Bronchial smooth muscle cell (primary cell): ENCODE measurements around the gene KLF11. TPM values are rescaled to one million over a fixed set of nuclear protein-coding genes. Genes with fewer than 3 reads are reported as not detected.

Experiments
- total RNA-seq: library from RNA; depleted of rRNA; stranded (reverse); fragments of >200 nt; gene quantifications from 2 replicates; pipeline ENCODE4 v1.2.1, GENCODE V29; 2014

The KLF11 gene
- 2.4 and 3.6 TPM in 2 replicates for total RNA-seq

DNA sequence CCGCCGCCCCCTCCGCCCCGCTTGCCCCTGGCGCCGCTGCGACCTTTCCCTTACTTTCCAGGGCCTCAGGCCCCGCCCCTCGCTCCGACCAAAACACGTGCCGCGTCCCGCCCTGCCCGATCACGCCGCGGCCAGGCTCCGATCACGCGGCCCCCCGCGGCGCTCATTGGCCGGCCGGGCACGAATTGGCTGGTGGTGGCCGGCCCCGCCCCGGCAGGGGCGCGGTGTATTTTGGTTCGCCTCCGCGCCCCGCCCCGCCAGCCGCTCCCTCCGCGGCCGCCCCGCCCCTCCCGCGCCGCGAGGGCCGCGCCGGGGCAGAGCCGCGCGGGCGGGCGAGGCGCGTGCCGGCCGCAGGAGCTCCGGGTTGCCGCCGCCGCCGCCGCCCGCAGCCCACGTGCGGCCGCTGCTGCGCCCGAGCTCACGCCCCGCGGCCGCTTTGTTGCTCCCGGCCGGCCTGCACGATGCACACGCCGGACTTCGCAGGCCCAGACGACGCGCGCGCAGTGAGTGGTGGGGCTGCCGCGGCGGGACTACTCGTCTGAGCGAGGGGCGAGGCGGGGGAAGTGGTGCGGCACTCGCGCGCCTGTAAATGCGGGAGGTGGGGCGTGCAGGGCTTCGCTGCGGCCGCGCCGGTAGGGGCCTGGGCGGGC lies at the start of gene KLF11:
KLF11 (plus strand) TSS at position 295 of the 650 bp plus-strand sequence; CDS start at position 462, 167 bp downstream.

DNA sequence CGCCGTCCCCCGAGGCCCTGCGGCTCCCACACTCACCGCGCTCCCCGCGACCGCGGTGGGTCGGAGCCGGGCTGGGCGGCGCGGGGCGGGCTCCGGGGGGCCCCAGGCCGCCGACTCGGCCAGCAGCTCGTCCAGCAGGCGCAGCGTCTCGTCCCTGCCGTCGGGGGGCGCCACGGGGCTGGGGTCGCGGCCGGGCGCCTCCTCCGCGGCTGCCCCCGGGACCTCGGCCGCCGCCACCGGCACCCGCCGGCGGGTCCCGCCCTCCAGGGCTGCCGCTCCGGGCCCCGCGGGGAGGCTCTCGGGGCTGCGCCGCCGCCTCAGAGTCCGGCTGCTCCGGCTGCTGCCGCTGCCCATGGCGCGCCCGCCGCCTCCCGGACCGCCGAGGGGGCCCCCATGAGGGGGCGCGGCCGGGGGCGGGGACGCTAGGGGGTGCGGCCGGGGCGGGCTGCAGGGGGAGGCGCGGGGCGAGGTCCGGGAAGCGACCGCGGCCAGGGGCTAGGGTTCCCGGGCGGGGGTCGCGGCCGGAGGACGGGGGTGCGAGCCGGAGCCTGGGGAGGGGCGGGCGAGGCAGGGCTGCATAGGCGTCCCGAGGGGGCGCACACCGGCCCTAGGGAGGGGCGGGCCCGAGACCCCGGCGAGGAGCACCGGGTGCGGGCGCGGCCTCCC lies 36.7 kb downstream of the KLF11 start, which contains the start of gene CYS1:
CYS1 (minus strand) TSS at position 542 of the 666 bp plus-strand sequence; CDS start at position 354, 188 bp downstream.

Other genes starting within 250 kb of the KLF11 start
- gene TAF1B, start 200.1 kb upstream of the KLF11 start, total RNA-seq = 18.3 and 22.8 TPM in 2 replicates
- 0.16 and 0.52 TPM in 2 replicates for gene GRHL1, start 91.9 kb upstream of the KLF11 start, total RNA-seq
- gene CYS1, start 36.9 kb downstream of the KLF11 start, total RNA-seq = 3.2 and 5.0 TPM in 2 replicates
- gene RRM2, start 79.2 kb downstream of the KLF11 start, total RNA-seq = 1.9 and 3.2 TPM in 2 replicates